HL-60 (cell line): ENCODE results near the gene MYH9.
"Not testable (repeated sequence)": the region's sequence is repeated elsewhere in the genome, so short reads cannot be mapped to it uniquely, and the experiment has no call there.

Source experiments
- DNase-seq, 2 experiments: peaks; one replicate each; pipeline ENCODE4 v3.0.0-alpha.2; 2010 to 2020; ENCODE audit warnings: low read depth in 1 of 2, low spot score in 1 of 2
- H3K27ac ChIP-seq: fragments of 250-450 bp; sonication (Bioruptor Pico); replicated peaks from 2 replicates; pipeline ENCODE4 v1.5.1; 2020; ENCODE audit warnings: mild to moderate bottlenecking, moderate library complexity
- H3K27me3 ChIP-seq: fragments of 250-450 bp; sonication (Bioruptor Pico); 2 replicates; pipeline ENCODE4 v1.5.1; 2021; ENCODE audit warnings: mild to moderate bottlenecking, moderate library complexity; ENCODE audit not compliant: insufficient read depth, poor library complexity, severe bottlenecking
- H3K4me3 ChIP-seq: replicated peaks from 2 replicates; pipeline ENCODE4 v1.5.1; 2011; ENCODE audit warnings: mild to moderate bottlenecking, control low read depth, low read length; ENCODE audit not compliant: insufficient read depth
- GABPA ChIP-seq: IDR thresholded peaks from 2 replicates; pipeline ENCODE4 v1.6.1; 2012; ENCODE audit warnings: low read depth
- POLR2AphosphoS5 ChIP-seq: IDR thresholded peaks from 2 replicates; pipeline ENCODE4 v1.6.1; 2012; ENCODE audit warnings: low read depth
- REST ChIP-seq: IDR thresholded peaks from 2 replicates; pipeline ENCODE4 v1.6.1; 2012; ENCODE audit warnings: low read depth; ENCODE audit not compliant: insufficient replicate concordance
- SPI1 ChIP-seq: IDR thresholded peaks from 2 replicates; pipeline ENCODE4 v1.6.1; 2012; ENCODE audit warnings: low read depth, mild to moderate bottlenecking, borderline replicate concordance
- TF ChIP-seq, protein P1 (sequence below): IDR thresholded peaks from one replicate; pipeline ENCODE4 v1.5.1; 2011; ENCODE audit warnings: low read length, control low read depth, inconsistent platforms; ENCODE audit not compliant: insufficient read depth

The MYH9 gene

DNA sequence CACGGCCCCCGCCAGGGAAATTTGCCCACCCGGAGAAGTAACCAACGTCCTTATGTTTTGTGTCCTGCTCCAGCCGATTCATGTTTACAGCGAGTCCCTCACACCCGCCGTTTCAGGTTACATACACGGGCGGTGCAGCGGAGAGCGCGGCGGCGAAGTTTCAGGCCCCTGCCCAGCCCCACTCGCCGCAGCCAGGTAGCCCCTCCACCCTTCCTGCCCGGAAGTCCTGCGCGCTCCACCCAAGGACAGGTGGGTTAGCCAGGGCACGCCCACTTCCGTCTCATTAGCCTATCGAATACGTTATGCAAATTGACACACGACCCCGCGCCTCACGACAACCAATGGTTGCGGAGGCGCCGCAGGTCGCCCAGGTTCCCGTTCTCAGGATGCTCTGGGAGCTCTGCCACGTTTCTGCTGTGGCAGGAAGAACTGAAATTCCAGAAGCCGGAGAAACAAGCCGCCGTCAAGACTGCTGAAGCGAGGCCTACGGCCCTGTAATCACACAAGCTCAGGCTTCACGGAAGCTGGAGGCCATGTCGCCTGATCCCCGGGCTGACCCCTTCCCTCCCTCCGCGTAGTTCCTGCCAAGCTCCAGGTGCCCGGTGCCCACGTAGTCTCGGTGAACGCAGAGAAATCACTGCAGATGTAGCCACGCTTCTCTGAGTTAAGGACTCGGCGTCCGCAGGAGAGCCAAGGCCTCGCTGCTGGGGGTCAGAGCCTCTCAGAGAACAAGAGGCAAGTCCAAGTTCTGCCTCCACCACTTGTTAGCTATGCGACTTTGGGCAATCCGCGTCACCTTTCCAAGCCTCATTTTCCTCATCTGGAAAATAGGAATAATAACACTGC is 22.4 kb upstream of the MYH9 start:
- DNase-seq: no peak
- no peak for TF ChIP-seq REST
- TF ChIP-seq, protein P1, sequence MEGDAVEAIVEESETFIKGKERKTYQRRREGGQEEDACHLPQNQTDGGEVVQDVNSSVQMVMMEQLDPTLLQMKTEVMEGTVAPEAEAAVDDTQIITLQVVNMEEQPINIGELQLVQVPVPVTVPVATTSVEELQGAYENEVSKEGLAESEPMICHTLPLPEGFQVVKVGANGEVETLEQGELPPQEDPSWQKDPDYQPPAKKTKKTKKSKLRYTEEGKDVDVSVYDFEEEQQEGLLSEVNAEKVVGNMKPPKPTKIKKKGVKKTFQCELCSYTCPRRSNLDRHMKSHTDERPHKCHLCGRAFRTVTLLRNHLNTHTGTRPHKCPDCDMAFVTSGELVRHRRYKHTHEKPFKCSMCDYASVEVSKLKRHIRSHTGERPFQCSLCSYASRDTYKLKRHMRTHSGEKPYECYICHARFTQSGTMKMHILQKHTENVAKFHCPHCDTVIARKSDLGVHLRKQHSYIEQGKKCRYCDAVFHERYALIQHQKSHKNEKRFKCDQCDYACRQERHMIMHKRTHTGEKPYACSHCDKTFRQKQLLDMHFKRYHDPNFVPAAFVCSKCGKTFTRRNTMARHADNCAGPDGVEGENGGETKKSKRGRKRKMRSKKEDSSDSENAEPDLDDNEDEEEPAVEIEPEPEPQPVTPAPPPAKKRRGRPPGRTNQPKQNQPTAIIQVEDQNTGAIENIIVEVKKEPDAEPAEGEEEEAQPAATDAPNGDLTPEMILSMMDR: no peak
- no peak for TF ChIP-seq SPI1
- TF ChIP-seq POLR2AphosphoS5: no peak
- no peak for TF ChIP-seq GABPA
- H3K4me3 ChIP-seq: no peak overlapping the region
- no peak overlapping the region for H3K27ac ChIP-seq
- no peaks in the 10 kb centered on the region for H3K27me3 ChIP-seq

- not testable (repeated sequence) for H3K27me3 ChIP-seq, H3K27ac ChIP-seq, DNase-seq, H3K4me3 ChIP-seq
Observed at GRCh38 chr22:36409554-36409910, 21.8 kb upstream of the MYH9 start.

GRCh38 chr22:36409056-36409455 is 21.3 kb upstream of the MYH9 start:
- Histone ChIP-seq H3K27ac (no peak overlapping the region), H3K4me3 (no peak overlapping the region), H3K27me3 (no peaks in the 10 kb centered on the region)
- no peak for DNase-seq
- TF ChIP-seq SPI1 (no peak), REST (no peak), GABPA (no peak), POLR2AphosphoS5 (no peak)
- TF ChIP-seq, protein P1: no peak

DNA sequence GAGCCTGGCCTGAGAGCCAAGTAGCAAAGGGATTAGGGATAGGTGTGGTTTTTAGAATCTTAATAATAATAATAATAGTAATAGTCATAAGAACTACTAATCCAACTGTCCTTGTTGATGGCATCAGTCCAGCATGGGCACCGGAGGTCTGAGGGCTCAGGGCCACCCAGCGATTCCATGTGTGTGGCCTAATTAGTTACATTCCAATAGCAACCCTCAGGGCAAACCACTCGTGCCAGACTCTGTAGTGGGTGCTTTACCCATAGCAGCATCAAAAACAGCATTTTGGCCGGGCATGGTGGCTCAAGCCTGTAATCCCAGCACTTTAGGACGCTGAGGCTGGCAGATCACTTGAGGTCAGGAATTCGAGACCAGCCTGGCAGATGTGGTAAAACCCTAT is 19.0 kb upstream of the MYH9 start:
- Histone ChIP-seq H3K27ac (peak overlapping the region; percentile 74), H3K4me3 (no peak overlapping the region)
- no peak for DNase-seq

More for the DNA sequence above, 19.0 kb upstream of the MYH9 start:
- no peaks in the 10 kb centered on the region for H3K27me3 ChIP-seq
- no peak for TF ChIP-seq SPI1
- no peak for TF ChIP-seq POLR2AphosphoS5
- no peak for TF ChIP-seq REST
